ENCODE results near the gene DYNC1H1.

Gene DYNC1H1

DNA sequence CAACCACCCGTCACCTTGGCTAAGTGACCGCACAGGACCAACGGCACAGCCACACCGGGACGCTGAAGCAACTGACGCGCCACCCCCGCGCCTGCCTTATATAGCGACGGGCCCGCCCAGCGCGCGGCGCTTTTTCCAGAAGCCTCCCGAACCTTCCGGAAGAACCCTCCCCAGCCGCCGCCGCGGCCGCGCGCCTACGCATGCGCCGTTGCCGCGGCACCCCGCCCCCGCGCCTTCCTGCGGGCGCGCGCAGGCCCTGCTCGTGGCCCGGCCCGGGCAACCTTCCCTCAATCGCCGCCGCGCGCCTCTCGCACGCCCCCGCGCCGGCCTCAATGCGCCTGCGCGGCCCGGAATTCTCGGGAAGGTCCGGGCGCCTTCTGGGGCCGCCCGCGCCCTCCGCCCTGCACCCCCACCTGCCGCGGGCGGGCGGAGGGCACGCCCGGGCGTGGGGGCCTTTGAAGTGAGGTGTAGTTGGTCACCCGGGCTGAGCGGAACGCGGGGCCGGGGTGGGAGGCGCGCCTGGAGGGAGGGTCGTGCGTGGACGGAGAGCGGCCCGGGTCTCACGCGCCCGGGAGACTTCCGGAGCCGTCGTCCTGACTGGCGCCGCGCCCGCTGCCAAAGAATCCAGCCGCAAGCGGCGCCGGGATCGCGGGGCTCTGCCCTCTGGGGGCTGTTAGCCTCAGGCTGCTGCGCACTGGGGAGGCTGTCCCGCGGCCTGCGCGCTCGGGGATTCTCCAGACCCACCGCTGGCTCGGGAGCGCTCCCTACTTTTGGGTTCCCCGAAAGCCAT, 122.8 kb downstream of the DYNC1H1 start, which contains the start of gene HSP90AA1:
Gene HSP90AA1 (minus strand): TSS at position 73 of the 790 bp plus-strand sequence. CDS start 666 bp downstream, outside the sequence.
- peak; percentile 64 to 99 (median 89) for DNase-seq

DNA sequence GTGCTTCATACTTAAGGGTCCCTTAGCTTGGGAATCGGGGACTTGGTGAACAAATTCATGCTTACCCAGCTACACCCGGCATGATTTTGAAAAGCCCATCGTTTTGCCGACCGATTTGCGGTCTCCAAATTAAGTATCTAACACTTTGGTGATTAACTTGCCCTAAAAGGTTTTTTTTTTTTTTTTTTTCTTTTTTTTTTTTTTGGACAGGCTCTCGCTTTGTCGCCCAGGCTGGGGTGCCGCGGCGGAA, 123.3 kb downstream of the DYNC1H1 start:
- DNase-seq, result peak in 1 of 51 donors; percentile 43

DNA sequence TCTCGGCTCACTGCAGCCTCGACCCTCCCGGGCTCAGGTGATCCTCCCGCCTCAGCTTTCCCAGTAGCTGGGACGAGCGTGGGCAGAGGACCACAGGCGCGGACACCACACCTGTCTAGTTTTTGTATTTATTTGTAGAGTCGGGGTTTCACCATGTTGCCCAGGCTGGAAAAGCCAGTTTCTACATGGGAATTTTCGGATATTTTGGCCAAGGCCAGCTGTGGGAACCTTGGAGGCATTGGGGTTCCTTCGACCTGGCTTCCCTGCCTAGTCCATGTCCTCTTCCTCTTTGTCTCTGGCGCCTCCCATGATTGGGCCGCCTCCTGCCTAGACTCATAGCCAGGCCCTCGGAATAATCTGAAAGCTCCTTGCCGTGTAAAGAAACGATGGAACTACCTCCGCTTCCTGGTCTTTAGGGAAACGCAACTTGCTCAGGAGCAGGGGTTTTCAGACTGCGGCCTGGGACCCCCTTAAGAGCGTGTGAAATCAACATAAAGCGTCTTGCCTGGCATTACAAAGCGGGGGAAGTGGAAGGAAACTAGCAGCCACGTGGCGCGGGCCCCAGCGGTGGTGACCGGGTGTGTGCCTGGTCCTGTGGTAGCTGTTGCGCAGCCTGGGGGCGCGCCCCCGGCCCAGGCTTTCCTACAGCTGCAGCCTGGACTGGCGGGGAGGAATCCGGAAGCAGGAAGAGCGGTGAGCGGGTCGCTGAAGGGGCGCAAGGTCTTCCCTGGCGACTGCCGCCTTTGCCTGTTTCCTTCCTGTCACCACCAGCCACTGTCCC, 123.8 kb downstream of the DYNC1H1 start:
- DNase-seq, result peak in 36 of 51 donors; percentile 21 to 74 (median 45)

DNA sequence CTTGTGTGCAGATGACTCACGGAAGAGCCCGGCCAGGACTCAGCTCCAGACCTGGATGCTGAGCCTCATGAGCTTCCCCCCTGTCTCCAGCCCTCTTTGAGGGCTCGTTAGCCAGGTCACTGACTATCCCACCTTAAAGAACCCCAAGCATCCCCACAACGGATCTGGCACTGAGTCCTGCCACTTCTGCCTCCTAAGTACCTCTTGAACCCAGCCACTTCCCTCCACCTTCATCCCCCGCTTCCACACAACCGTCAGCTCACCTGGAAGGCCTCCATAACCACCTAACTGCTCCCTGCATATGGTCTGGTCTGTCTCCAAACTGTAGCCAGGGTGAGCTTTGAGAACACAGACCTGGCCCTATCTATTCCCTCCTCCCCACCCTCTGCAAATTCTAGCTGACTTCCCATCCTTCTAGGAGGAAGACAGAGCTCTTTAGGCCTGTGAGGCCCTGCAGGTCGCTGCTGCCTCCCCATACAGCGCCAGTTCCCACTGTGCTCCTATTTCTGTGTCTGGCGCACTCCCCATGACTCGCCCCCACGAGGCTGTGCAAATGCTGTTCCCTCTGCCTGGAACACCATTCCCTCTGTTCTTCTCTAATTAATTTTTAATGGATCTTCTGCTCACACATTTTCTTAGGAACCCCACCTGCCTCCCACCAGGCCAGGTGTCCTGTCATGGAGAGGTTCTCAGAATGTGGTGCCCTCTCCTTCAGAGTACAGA, 125.4 kb downstream of the DYNC1H1 start:
- no peak for DNase-seq

DNA sequence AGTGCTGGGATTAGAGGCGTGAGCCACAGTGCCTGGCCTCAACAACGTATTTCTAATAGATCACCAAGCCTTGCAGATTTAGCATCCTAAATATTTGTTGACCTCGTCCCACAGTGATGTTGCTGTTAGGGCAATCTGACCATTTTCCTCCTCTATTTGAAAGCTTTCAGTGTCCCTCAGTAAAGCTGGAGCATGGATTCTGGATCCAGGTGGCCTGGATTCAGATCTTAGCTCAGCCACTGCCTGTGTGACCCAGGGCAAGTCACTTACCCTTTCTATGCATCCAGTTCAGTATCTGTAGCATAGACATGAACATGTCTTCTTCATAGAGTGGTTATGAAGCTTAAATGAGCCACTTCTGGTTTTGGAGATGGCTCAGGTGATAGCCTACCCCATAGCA, 126.3 kb downstream of the DYNC1H1 start:
- DNase-seq, result no peak

DNA sequence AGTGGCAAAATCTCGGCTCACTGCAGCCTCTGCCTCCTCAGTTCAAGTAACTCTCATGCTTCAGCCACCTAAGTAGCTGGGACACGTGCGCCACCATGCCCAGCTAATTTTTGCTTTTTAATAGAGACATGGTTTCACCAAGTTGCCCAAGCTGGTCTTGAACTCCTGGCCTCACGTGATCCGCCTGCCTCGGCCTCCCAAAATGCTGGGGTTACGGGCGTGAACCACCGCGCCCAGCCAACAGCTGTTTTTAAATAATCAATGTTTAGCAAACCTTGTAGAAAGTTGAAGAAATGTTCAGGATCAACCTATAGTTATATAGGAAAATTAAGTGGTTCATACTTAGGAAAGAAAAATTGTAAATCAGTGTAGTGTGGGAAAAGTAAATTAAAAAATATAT, 128.4 kb downstream of the DYNC1H1 start:
- DNase-seq, result no peak

DNA sequence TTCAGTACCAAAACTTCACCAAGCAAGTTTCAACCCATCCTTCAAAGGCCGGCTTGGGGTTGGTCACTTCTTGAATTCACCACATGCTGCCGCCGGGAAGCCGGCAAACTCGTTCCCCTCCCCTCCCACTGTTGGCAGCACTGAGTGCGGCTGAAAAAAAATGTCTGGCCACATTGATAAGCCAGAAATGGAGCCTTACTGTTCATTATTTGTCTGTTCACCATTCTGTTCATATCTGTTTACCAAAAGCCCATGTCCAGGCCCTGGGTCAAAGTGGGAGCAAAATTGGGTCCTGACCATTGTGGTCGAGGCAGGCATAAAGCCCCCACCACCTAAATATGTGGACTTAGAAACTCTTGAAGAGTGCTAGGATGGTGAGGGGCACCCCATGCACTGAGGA, 129.7 kb downstream of the DYNC1H1 start:
- no peak for DNase-seq

DNA sequence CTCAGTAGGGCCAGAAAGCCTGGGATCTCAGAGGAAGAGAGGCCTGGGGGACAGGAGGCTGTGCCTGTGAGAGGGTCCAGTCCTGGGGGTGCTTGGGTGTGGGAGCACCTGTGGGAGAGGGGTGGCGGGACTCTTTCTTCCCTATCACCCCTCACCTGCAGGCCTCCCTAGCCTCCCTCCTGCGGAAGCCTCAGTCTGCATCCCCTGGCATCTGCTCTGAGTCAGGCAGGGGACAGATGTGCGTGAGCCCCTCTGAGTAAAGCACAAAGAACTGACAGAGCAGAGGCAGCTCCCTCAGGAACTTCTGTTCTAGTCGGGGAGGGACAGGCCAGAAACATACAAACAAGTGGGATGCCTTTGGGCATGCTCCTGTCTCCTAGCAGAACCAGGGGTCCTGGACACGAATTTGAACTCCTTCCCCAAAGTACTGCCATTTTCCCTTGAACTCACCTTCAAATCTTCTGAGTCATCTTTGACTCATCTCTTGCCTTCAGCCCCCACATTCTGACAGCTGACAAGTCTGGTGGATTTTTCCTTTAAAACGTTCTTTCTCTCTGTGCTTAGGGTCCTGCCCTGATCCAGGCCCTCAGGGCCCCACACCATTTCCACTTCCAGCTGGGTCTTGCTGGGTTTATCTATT, 131.0 kb downstream of the DYNC1H1 start:
- DNase-seq, result peak in 1 of 51 donors; percentile 7

DNA sequence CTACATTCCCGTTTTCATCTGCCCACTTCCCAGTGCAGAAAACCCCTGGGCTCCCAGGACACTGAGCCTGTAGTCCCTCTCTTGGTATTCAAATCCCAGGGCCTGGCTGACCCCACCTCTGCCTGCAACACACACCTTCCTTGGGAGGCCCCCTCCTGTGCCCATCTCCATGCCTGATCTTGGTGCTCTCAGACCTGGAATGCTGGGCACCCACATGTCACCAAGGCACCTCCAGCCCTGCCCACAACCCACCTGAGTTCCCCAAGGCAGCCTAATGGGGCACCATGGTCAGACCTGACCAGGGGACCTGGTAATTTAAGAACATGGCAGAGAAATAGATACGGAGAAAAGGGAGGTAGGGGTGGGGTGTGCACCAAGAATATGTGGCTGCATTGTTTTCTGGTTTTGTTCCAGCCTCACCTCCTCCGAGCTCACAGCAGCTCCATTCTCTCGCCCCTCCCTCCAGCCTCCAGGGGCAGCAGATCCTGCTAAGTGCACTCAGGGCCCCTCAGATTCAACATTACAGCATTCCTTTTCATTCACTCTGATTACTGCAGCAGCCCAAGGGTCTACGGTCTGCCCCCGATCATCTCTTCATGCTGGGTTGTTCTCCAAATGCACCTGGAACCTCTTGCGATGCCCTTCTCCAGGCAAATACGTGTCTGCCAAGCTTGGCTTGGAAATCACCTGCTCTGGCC, 131.6 kb downstream of the DYNC1H1 start:
- DNase-seq, result no peak

DNA sequence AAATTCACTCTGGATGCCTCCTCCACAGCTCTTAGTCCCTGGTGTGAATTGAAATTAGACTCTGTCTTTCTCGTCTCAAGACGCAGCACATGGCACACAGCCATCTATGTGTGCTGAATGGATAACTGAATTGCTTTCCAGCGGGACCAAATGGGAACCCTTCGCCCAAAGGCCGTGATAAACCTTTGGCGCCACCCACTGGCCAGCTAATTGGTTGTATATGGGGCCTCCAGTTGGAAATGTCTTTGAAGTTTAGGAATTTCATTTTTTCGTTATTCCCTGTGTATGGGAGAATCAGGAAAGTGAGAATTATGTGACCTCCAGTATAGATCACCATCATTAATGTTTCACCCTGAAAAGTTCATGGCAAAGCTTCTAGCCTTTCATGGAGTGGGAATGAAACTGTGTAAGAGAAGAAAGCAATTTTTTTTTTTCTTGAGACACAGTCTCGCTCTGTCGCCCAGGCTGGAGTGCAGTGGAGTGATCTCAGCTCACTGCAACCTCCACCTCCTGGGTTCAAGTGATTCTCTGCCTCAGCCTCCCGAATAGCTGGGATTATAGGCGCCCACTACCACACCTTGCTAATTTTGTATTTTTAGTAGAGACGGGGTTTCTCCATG, 132.3 kb downstream of the DYNC1H1 start:
- DNase-seq, result peak in 49 of 51 donors; percentile 23 to 88 (median 73)

DNA sequence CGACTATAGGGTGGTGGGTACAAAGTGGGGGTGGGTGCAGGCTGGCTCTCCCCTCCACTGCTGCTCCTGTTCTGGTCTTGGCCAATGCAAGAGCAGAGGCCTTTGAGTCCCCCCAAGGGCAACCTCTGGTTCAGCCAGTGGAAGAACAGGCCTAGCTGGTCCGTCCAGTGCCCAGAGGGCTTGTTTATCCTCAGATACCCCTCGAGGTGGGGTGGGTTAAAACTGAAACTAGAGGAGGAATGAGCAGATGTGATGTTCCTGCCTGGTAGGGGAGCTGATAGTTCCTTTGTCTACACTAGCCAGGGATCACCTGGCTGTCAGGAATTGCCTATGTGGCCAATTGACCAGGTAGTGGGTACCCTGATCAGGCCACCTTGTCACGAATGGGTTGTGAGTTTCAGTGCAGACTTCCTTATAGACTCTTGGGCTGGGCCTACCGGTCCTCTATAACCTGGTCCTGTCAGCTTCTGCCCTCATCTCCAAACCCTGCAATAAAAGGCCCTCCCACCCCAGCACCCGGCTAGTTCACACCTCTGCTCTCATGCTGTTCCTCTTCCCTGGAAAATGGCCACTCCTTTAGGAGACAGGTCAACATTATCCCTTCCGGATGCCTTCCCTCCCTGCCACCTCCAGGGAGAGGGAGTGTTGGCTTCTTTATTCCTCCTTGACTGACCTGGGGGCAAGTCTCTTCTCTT, 133.2 kb downstream of the DYNC1H1 start:
- no peak for DNase-seq

DNA sequence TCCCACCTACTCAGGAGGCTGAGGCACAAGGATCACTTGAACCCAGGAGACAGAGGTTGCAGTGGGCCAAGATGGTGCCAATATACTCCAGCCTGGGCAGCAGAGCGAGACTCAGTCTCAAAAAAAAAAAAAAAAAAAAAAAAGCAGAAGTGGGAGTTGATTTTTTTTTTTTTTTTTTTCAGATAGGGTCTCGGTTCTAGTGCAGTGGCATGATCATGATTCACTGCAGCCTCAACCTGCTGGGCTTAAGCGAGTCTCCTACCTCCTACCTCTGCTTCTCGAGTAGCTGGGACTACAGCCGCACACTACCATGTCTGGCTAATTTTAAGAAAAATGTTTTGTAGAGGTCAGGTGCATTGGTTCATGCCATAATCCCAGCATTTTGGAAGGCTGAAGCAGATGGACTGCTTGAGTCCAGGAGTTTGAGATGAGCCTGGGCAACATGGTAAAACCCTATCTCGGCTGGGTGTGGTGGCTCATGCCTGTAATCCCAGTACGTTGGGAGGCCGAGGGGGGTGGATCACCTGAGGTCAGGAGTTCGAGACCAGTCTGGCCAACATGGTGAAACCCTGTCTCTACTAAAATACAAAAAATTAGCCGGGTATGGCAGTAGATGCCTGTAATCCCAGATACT, 138.8 kb downstream of the DYNC1H1 start:
- no peak for DNase-seq

DNA sequence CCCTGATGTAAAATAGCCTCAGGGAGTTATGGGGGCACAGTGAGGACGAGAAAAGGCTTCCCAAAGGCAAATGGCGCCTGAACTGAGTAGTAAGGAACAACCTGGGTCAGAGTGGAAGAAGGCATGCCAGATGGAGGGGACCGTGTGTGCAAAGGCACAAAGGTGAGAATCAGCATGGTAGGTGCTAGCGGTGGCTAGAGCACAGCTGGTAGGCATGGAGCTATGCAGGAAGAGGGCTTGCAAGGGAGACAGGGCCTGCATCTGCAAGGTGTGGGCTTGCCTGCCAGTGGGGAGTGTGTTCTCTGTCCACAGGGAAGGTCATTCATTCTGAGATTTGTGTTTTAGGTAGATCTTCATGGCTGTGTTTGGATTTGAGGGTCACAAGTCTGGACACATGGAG, 141.0 kb downstream of the DYNC1H1 start:
- DNase-seq, result no peak

Data from hypothalamus (tissue), 51 donors.